VCaP (cell line): ENCODE data around the gene FREM2.

Experiments used
- H3K27ac ChIP-seq: fragments of 450-650 bp; 2 replicates; pipeline ENCODE4 v1.5.1; 2017
- CTCF ChIP-seq: fragments of 450-650 bp; conservative IDR thresholded peaks from 2 replicates; pipeline ENCODE4 v1.5.1; 2017; ENCODE audit warnings: mild to moderate bottlenecking, moderate library complexity

The FREM2 gene

DNA sequence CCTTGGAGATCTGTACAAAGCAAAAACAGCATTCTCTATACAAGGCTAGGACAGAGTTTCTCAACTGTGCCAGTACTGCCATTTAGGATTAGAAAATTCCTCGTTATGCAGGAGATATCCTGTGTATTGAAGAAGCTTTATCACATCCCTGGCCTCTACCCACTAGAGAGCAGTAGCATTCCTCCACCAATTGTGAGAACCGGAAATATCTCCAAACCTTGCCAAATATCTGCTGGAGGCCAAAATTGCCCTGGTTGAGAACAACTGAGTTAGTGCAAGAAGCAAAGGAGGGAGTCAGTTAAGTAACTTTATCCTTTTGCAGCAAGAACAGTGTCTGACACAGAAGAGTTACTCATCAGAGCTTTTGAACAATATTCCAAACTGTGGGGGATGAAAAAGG, 16.2 kb upstream of the FREM2 start:
- peak; percentile 71 for TF ChIP-seq CTCF
- H3K27ac ChIP-seq = no peak overlapping the region

- TF ChIP-seq CTCF = no peak
- no peak overlapping the region for H3K27ac ChIP-seq
Measured at GRCh38 chr13:38671980-38672379, 14.9 kb upstream of the FREM2 start.

- TF ChIP-seq CTCF = no peak
Measured at GRCh38 chr13:38674208-38674607, 12.7 kb upstream of the FREM2 start.

DNA sequence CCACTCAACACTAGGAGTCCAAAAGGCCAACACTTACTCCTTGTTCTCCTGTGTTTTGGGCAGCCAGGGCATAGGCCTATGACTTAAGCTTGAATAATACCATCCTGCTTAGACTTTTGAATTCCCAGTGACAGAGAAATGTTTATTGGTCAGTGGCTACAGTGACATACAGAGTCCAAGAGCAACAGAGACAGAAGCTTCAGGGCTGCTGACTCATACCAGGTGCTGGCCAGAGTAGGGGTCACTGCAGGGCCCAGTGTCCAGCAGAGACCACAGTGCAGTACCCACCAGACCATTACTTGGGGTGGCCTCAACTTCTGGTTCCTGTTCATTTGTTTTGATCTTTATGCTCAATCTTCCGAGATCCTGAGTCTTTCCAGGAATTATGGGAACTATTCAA, 6.0 kb upstream of the FREM2 start:
- no peak for TF ChIP-seq CTCF
- no peak overlapping the region for H3K27ac ChIP-seq

More at GRCh38 chr13:38674208-38674607, 12.7 kb upstream of the FREM2 start:
- no peak overlapping the region for H3K27ac ChIP-seq

GRCh38 chr13:38684714-38685113, 2.2 kb upstream of the FREM2 start:
- no peak for TF ChIP-seq CTCF
- H3K27ac ChIP-seq = peak overlapping the region; percentile 58; the same call in 1 of the 2 replicates

DNA sequence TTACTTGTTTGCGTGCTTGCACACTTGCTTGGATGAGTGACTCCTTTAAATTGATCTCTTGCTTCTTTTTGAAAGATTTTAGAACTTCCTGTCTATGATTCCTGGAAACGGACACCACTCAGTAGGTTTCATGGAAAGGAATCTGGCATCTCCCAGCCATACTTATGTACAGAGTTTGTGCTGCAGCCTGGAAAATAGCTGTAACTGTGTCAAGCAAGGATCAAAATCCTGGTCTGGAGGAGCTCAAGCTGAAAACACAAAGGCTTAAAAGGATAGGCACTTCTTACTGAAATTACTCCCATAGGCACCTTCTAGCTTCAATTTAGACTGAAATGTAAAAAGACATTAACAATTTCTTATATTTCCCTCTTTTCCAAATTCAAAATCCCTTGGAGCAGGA, 1.4 kb upstream of the FREM2 start:
- peak overlapping the region; percentile 58 for H3K27ac ChIP-seq
- TF ChIP-seq CTCF = no peak

GRCh38 chr13:38685974-38686576, 802 bp upstream of the FREM2 start:
- peak; percentile 65 for TF ChIP-seq CTCF
- peak overlapping the region; percentile 58 for H3K27ac ChIP-seq
